Nephron (organoid): ENCODE results near the gene ANO4.

ENCODE experiments used
- H3K27ac Mint-ChIP-seq, 3 experiments: 2 replicates each; pipeline ENCODE4 v1.8.0; 2020; ENCODE audit warnings: mixed read lengths in 3 of 3, mild to moderate bottlenecking in 2 of 3, moderate library complexity in 1 of 3
- H3K27me3 Mint-ChIP-seq: 2 replicates; pipeline ENCODE4 v1.8.0; 2021; ENCODE audit warnings: low read depth, mild to moderate bottlenecking, moderate library complexity, mixed read lengths
- H3K36me3 Mint-ChIP-seq: 2 replicates; pipeline ENCODE4 v1.8.0; 2020; ENCODE audit warnings: low read depth, mixed read lengths
- H3K4me1 Mint-ChIP-seq: 2 replicates; pipeline ENCODE4 v1.8.0; 2020; ENCODE audit warnings: mixed read lengths
- H3K4me3 Mint-ChIP-seq, 3 experiments: 2 replicates each; pipeline ENCODE4 v1.8.0; 2020; ENCODE audit warnings: mild to moderate bottlenecking in 3 of 3, mixed read lengths in 3 of 3, moderate library complexity in 2 of 3
- H3K9me3 Mint-ChIP-seq: 2 replicates; pipeline ENCODE4 v1.8.0; 2020; ENCODE audit warnings: mixed read lengths
- TF ChIP-seq, protein P1 (sequence below), 3 experiments: fragments of 200-600 bp; sonication (generic); IDR thresholded peaks; one replicate each; pipeline ENCODE4 v1.5.0; 2021; ENCODE audit warnings: antibody characterized with exemption in 3 of 3; ENCODE audit not compliant: unreplicated experiment in 3 of 3

The ANO4 gene

DNA sequence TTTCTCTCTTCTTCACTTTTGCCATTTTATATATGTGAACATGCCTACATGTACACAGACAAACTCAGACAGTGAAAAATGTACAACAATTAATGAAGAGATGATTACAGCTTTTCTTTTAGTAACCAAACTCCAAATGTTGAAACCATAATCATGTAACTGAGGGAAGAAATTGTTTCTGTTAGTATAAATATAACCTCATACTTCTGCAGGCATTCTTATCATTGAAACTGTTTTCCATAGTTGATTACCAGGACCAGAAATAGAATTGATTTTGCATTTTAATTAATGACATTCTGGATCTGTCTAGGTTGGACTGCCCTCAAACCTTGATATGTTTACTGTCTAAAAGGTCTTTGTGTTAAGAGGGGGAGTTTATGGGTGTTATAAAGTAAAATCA is 3.2 kb downstream of the ANO4 start:
- TF ChIP-seq, protein P1, sequence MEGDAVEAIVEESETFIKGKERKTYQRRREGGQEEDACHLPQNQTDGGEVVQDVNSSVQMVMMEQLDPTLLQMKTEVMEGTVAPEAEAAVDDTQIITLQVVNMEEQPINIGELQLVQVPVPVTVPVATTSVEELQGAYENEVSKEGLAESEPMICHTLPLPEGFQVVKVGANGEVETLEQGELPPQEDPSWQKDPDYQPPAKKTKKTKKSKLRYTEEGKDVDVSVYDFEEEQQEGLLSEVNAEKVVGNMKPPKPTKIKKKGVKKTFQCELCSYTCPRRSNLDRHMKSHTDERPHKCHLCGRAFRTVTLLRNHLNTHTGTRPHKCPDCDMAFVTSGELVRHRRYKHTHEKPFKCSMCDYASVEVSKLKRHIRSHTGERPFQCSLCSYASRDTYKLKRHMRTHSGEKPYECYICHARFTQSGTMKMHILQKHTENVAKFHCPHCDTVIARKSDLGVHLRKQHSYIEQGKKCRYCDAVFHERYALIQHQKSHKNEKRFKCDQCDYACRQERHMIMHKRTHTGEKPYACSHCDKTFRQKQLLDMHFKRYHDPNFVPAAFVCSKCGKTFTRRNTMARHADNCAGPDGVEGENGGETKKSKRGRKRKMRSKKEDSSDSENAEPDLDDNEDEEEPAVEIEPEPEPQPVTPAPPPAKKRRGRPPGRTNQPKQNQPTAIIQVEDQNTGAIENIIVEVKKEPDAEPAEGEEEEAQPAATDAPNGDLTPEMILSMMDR (IDR thresholded peaks at IDR 0.05; ENCODE audit: unreplicated experiment in 3 of 3), result no peak
- H3K4me3 Mint-ChIP-seq, result no peak overlapping the region
- no peaks in the 10 kb centered on the region for H3K36me3 Mint-ChIP-seq
- peaks cover 23% of the 10 kb centered on the region for H3K4me1 Mint-ChIP-seq
- H3K9me3 Mint-ChIP-seq, result no peaks in the 10 kb centered on the region
- no peak overlapping the region for H3K27ac Mint-ChIP-seq
- H3K27me3 Mint-ChIP-seq, result peaks cover 24% of the 10 kb centered on the region

DNA sequence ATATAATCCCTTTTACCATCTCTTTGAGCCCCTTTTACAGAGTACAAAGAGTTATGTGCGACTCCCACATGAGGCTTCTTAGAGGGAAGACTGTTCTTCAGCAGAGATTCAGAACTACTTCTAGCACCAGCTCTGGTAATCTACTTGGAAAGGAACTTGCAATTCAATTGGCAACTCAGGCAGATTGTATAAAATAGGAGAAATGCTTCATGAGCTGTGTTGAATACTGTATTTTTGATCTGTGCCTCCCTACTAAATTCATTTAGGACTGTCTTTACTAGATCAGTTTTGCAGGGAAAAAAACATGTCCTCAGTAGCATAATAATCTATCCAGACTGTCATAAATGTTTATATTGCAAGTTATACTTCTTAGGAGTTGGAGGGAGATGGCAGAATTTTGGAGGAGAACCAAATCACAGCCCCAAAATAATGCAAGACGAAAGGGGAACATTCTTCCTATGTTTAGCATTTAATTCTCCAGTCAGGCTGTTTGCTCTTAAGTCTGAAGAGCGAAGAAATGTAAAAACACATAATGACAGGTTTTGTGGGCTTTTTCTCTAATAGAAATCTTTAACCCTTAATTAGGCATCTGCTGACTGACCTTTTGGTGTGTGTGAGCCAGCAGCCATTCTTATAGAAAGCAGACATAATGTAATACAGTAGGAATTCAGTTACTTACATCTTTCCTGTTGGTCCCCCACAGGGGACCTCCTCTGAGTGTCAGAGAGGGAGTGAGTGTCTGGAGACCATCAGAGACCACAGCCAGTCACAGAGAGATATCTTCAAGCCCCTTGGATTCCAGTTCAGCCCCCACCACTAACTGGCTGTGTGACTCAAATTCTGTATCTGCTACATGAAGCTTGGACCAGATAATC is 3.9 kb downstream of the ANO4 start:
- Mint-ChIP-seq H3K4me3 (no peak overlapping the region), H3K36me3 (no peaks in the 10 kb centered on the region), H3K27me3 (peaks cover 24% of the 10 kb centered on the region), H3K9me3 (no peaks in the 10 kb centered on the region), H3K27ac (peak overlapping the region in 2 of 3 experiments; percentile 1 to 35), H3K4me1 (peaks cover 23% of the 10 kb centered on the region)
- TF ChIP-seq, protein P1 (IDR thresholded peaks at IDR 0.05; ENCODE audit: unreplicated experiment in 3 of 3), result no peak

DNA sequence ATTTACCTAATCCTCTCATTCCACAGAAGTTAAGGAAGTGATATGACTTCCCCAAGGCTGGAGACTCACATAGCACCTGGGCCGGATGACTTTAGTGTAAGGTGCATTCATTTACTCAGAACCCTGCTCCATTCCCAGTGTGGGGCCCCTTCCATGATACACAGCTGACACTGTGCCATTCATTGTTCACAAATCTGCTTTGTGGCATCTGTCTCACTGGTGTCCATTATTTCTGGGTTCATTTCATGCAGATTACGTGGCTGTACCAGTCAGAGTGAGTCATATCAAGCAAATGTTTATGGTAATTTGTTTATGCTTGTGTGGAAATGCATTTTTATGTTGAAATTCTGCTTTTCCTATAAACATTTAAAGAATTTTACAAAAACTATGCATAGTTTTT is 5.2 kb downstream of the ANO4 start:
- H3K27ac Mint-ChIP-seq, result no peak overlapping the region
- no peak overlapping the region for H3K4me3 Mint-ChIP-seq
- no peaks in the 10 kb centered on the region for H3K36me3 Mint-ChIP-seq
- peaks cover 16% of the 10 kb centered on the region for H3K27me3 Mint-ChIP-seq
- TF ChIP-seq, protein P1 (IDR thresholded peaks at IDR 0.05; ENCODE audit: unreplicated experiment in 3 of 3), result no peak
- H3K9me3 Mint-ChIP-seq, result no peaks in the 10 kb centered on the region
- H3K4me1 Mint-ChIP-seq, result peaks cover 18% of the 10 kb centered on the region

DNA sequence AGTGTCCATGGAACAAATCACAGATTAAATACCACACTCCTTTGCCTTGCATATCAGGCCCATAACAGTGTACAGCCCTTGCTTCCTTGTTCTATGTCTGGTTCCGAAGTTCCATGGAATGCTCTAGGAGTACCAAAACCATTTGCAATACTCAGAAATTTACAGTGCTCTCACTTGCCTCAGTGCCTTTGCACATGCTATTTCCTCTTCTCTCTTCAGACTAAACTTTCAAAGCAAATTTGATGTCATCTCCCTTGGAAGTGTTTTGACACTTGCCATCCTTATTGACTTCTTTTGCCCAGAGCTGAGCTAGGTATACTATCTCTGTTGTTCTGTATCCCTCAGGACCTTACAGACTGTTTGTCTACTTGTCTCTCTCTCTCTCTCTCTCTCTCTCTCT is 6.1 kb downstream of the ANO4 start:
- H3K4me1 Mint-ChIP-seq, result peaks cover 10% of the 10 kb centered on the region
- TF ChIP-seq, protein P1 (IDR thresholded peaks at IDR 0.05; ENCODE audit: unreplicated experiment in 3 of 3), result no peak
- no peaks in the 10 kb centered on the region for H3K36me3 Mint-ChIP-seq

GRCh38 chr12:100801320-100801719 is 6.7 kb downstream of the ANO4 start:
- Mint-ChIP-seq H3K27me3 (peaks cover 5% of the 10 kb centered on the region), H3K27ac (no peak overlapping the region), H3K9me3 (peaks cover 3% of the 10 kb centered on the region), H3K36me3 (no peaks in the 10 kb centered on the region), H3K4me3 (no peak overlapping the region), H3K4me1 (peaks cover 10% of the 10 kb centered on the region)
- TF ChIP-seq, protein P1 (IDR thresholded peaks at IDR 0.05; ENCODE audit: unreplicated experiment in 3 of 3), result no peak

More for the DNA sequence above, 6.1 kb downstream of the ANO4 start:
- peaks cover 6% of the 10 kb centered on the region for H3K27me3 Mint-ChIP-seq
- H3K27ac Mint-ChIP-seq, result no peak overlapping the region
- peaks cover 3% of the 10 kb centered on the region for H3K9me3 Mint-ChIP-seq
- no peak overlapping the region for H3K4me3 Mint-ChIP-seq

DNA sequence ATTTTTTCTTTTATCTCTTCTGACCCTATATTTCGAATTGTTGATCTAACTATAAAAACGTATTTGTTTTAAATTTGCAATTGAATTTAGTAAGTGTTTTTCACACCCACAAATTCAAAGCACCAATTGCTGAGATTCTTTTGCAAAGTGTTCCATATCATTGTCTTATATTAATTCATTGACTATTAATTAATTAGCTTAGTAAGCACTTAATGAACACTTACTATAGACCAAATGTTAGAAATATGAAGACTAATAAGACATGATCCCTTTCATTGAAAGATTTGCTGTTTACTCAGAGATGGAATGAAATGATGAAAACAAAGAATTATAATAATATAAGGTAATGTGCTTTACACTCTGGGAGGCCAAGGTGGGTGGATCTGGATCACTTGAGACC is 14.2 kb downstream of the ANO4 start:
- H3K4me1 Mint-ChIP-seq, result no peaks in the 10 kb centered on the region
- no peaks in the 10 kb centered on the region for H3K36me3 Mint-ChIP-seq
- H3K4me3 Mint-ChIP-seq, result no peak overlapping the region
- H3K27me3 Mint-ChIP-seq, result no peaks in the 10 kb centered on the region
- no peak overlapping the region for H3K27ac Mint-ChIP-seq
- H3K9me3 Mint-ChIP-seq, result peaks cover 3% of the 10 kb centered on the region
- TF ChIP-seq, protein P1 (IDR thresholded peaks at IDR 0.05; ENCODE audit: unreplicated experiment in 3 of 3), result no peak
